T-cell (primary cell): ENCODE data around the gene SLCO3A1. TPM values are rescaled to one million over a fixed set of nuclear protein-coding genes. Genes with fewer than 3 reads are reported as not detected.

Experiments
- ATAC-seq, 4 experiments: fragments of 200-7000 bp in 3 of 4; fragments of 150-1000 bp in 1 of 4; cut with Tn5 transposase; replicated peaks in 1 of 4; 1 replicate in 3 of 4; 2 replicates in 1 of 4; pipeline ENCODE4 v1.10.0; 2021; ENCODE audit warnings: moderate library complexity in 3 of 4, mild to moderate bottlenecking in 2 of 4, moderate number of reproducible peaks in 1 of 4
- CTCF ChIA-PET, 2 donors: fragments of 300-600 bp; sonication (Branson Sonifier 250); formaldehyde crosslinking; loops; one replicate each; lab custom pipeline; 2022; ENCODE audit warnings: antibody characterized with exemption in 2 of 2; lab: Charles Lee
- POLR2A ChIA-PET, 2 donors: fragments of 300-600 bp; sonication (Branson Sonifier 250); formaldehyde crosslinking; loops; one replicate each; lab custom pipeline; 2022; ENCODE audit warnings: antibody characterized with exemption in 2 of 2; lab: Charles Lee
- DNase-seq, 35 experiments: peaks; one replicate each; pipeline versions ENCODE4 v3.0.0 to v3.0.0-alpha.2; 2013 to 2023
- H3K27ac ChIP-seq: one replicate; pipeline ENCODE4 v1.5.1; 2013; ENCODE audit warnings: low read length
- H3K27me3 ChIP-seq, 2 experiments: replicated peaks in 1 of 2; 1 replicate in 1 of 2; 2 replicates in 1 of 2; pipeline versions ENCODE4 v1.6.1 to v1.7.0; 2013; ENCODE audit warnings: low read length in 1 of 2, mixed read lengths in 1 of 2; ENCODE audit not compliant: control insufficient read depth in 2 of 2, insufficient read depth in 2 of 2; ENCODE audit errors: extremely low read depth in 1 of 2
- H3K36me3 ChIP-seq, 2 donors: 1 replicate in 1 of 2; 2 replicates in 1 of 2; pipeline versions ENCODE4 v1.6.1 to v1.7.0; 2013; ENCODE audit warnings: low read length in 1 of 2; ENCODE audit not compliant: control insufficient read depth in 2 of 2, insufficient read depth in 1 of 2; ENCODE audit errors: extremely low read depth in 1 of 2
- H3K4me1 ChIP-seq, 2 experiments: 1 replicate in 1 of 2; 2 replicates in 1 of 2; pipeline versions ENCODE4 v1.6.1 to v1.7.0; 2013; ENCODE audit warnings: low read length in 2 of 2, mixed read lengths in 1 of 2; ENCODE audit not compliant: insufficient read depth in 2 of 2, control insufficient read depth in 1 of 2; ENCODE audit errors: extremely low read depth in 1 of 2
- H3K4me3 ChIP-seq, 2 donors: 1 replicate in 1 of 2; 2 replicates in 1 of 2; pipeline versions ENCODE4 v1.5.1 to v1.7.0; 2013; ENCODE audit warnings: mild to moderate bottlenecking in 2 of 2, low read length in 1 of 2, moderate library complexity in 1 of 2; ENCODE audit not compliant: control insufficient read depth in 1 of 2; ENCODE audit errors: extremely low read depth in 1 of 2
- H3K9me3 ChIP-seq: 2 replicates; pipeline ENCODE4 v1.7.0; 2013
- H3K27ac Mint-ChIP-seq, 2 donors: one replicate each; pipeline ENCODE4 v1.8.0; 2020 to 2021; ENCODE audit warnings: mild to moderate bottlenecking in 2 of 2, mixed read lengths in 2 of 2
- H3K27me3 Mint-ChIP-seq, 2 donors: one replicate each; pipeline ENCODE4 v1.8.0; 2021 to 2022; ENCODE audit warnings: mixed read lengths in 2 of 2
- H3K36me3 Mint-ChIP-seq: one replicate; pipeline ENCODE4 v1.8.0; 2021; ENCODE audit warnings: mixed read lengths
- H3K4me1 Mint-ChIP-seq, 3 donors: one replicate each; pipeline ENCODE4 v1.8.0; 2020 to 2022; ENCODE audit warnings: mixed read lengths in 3 of 3, mild to moderate bottlenecking in 1 of 3
- H3K4me3 Mint-ChIP-seq, 3 donors: one replicate each; pipeline ENCODE4 v1.8.0; 2020 to 2022; ENCODE audit warnings: mild to moderate bottlenecking in 3 of 3, mixed read lengths in 3 of 3, moderate library complexity in 3 of 3
- H3K9me3 Mint-ChIP-seq, 3 donors: one replicate each; pipeline ENCODE4 v1.8.0; 2020 to 2022; ENCODE audit warnings: mixed read lengths in 3 of 3
- WGBS: methylation state at CpG from one replicate; pipeline ENCODE4 v1.1.5; 2013; ENCODE audit warnings: missing lambda C conversion rate; ENCODE audit not compliant: insufficient coverage; 5-methylcytosine and 5-hydroxymethylcytosine counted together
- total RNA-seq, 35 experiments: library from RNA in 6 of 35; stranded (reverse) in 6 of 35; fragments of 120-200 nt in 1 of 35; gene quantifications; one replicate each; pipeline versions ENCODE4 v1.2.1 to v1.2.4 and lab custom pipeline; 2013 to 2026

Gene SLCO3A1
- total RNA-seq, 5 donors from 2014 or later (not counting 1 experiment from before 2014, with no cell fraction given): 26.2 to 52.2 (median 38.7) TPM

GRCh38 chr15:91879158-91879557 lies 25.6 kb downstream of the SLCO3A1 start:
- Mint-ChIP-seq H3K4me3 (no peak overlapping the region), H3K9me3 (peaks cover 0 to 6% (median 0%) of the 10 kb centered on the region in 3 donors), H3K4me1 (peaks cover 39 to 58% (median 45%) of the 10 kb centered on the region in 3 donors), H3K36me3 (peaks cover 56% of the 10 kb centered on the region), H3K27ac (no peak overlapping the region), H3K27me3 (no peaks in the 10 kb centered on the region)
- Histone ChIP-seq H3K4me3 (no peak overlapping the region), H3K27ac (no peak overlapping the region), H3K36me3 (peaks cover 0 to 6% of the 10 kb centered on the region in 2 donors), H3K9me3 (no peaks in the 10 kb centered on the region), H3K4me1 (no peaks in the 10 kb centered on the region), H3K27me3 (no peaks in the 10 kb centered on the region)
- CTCF ChIA-PET: interaction anchor here in 1 of 2 donors (0.6 to 0.9 kb wide), 2 partner anchors 27 to 28 kb away, joined by 3 read pairs; no protein-coding TSS in a partner anchor
- DNase-seq: no peak
- POLR2A ChIA-PET: interaction anchor here in 1 of 2 donors (0.6 kb wide), 1 partner anchor 586 kb away, joined by 3 read pairs; no protein-coding TSS in a partner anchor
- no peak for ATAC-seq
- WGBS: no CpG with 5 or more reads among the region's 2 CpGs

GRCh38 chr15:91880373-91880772 lies 26.9 kb downstream of the SLCO3A1 start:
- H3K36me3 Mint-ChIP-seq: peaks cover 48% of the 10 kb centered on the region
- H3K9me3 ChIP-seq: no peaks in the 10 kb centered on the region
- H3K27ac Mint-ChIP-seq: peak overlapping the region in 1 of 2 donors; percentile 19
- ChIA-PET POLR2A (no interaction called here), CTCF (no interaction called here)
- no peaks in the 10 kb centered on the region for H3K4me1 ChIP-seq
- peaks cover 0 to 6% of the 10 kb centered on the region in 2 donors for H3K36me3 ChIP-seq
- H3K27me3 Mint-ChIP-seq: no peaks in the 10 kb centered on the region
- H3K9me3 Mint-ChIP-seq: peaks cover 0 to 6% (median 0%) of the 10 kb centered on the region in 3 donors
- DNase-seq: no peak
- no peak overlapping the region for H3K4me3 Mint-ChIP-seq
- no peak overlapping the region for H3K27ac ChIP-seq
- peaks cover 33 to 48% (median 36%) of the 10 kb centered on the region in 3 donors for H3K4me1 Mint-ChIP-seq
- no peak overlapping the region for H3K4me3 ChIP-seq
- no CpG with 5 or more reads among the region's 3 CpGs for WGBS
- no peak for ATAC-seq
- no peaks in the 10 kb centered on the region for H3K27me3 ChIP-seq

GRCh38 chr15:91881569-91882297 lies 28.2 kb downstream of the SLCO3A1 start:
- Mint-ChIP-seq H3K9me3 (peaks cover 0 to 6% (median 0%) of the 10 kb centered on the region in 3 donors), H3K27me3 (no peaks in the 10 kb centered on the region), H3K4me3 (no peak overlapping the region), H3K36me3 (peaks cover 46% of the 10 kb centered on the region), H3K27ac (no peak overlapping the region), H3K4me1 (peaks cover 38 to 56% (median 40%) of the 10 kb centered on the region in 3 donors)
- POLR2A ChIA-PET: no interaction called here
- ATAC-seq: no peak
- Histone ChIP-seq H3K4me1 (peaks cover 0 to 3% of the 10 kb centered on the region in 2 experiments), H3K27me3 (no peaks in the 10 kb centered on the region), H3K9me3 (no peaks in the 10 kb centered on the region), H3K36me3 (no peaks in the 10 kb centered on the region), H3K4me3 (no peak overlapping the region), H3K27ac (no peak overlapping the region)
- 96% methylated on average over 5 of the region's 9 CpGs for WGBS
- DNase-seq: no peak
- CTCF ChIA-PET: no interaction called here

GRCh38 chr15:91882858-91883586 lies 29.5 kb downstream of the SLCO3A1 start:
- 67% methylated on average over 3 of the region's 8 CpGs for WGBS
- H3K9me3 Mint-ChIP-seq: no peaks in the 10 kb centered on the region
- Histone ChIP-seq H3K27ac (no peak overlapping the region), H3K4me3 (no peak overlapping the region), H3K27me3 (no peaks in the 10 kb centered on the region), H3K36me3 (no peaks in the 10 kb centered on the region), H3K9me3 (no peaks in the 10 kb centered on the region), H3K4me1 (peaks cover 0 to 10% of the 10 kb centered on the region in 2 experiments)
- H3K27me3 Mint-ChIP-seq: no peaks in the 10 kb centered on the region
- POLR2A ChIA-PET: no interaction called here
- CTCF ChIA-PET: no interaction called here
- peaks cover 34% of the 10 kb centered on the region for H3K36me3 Mint-ChIP-seq
- no peak overlapping the region for H3K27ac Mint-ChIP-seq
- ATAC-seq: no peak
- H3K4me3 Mint-ChIP-seq: no peak overlapping the region
- H3K4me1 Mint-ChIP-seq: peaks cover 48 to 63% (median 50%) of the 10 kb centered on the region in 3 donors
- DNase-seq: no peak

GRCh38 chr15:91884606-91885005 lies 31.1 kb downstream of the SLCO3A1 start:
- Mint-ChIP-seq H3K36me3 (peaks cover 27% of the 10 kb centered on the region), H3K4me3 (no peak overlapping the region), H3K27ac (no peak overlapping the region), H3K9me3 (no peaks in the 10 kb centered on the region), H3K27me3 (no peaks in the 10 kb centered on the region), H3K4me1 (peaks cover 45 to 63% (median 51%) of the 10 kb centered on the region in 3 donors)
- no peaks in the 10 kb centered on the region for H3K36me3 ChIP-seq
- POLR2A ChIA-PET: no interaction called here
- no peak overlapping the region for H3K27ac ChIP-seq
- DNase-seq: no peak
- ATAC-seq: no peak
- no peaks in the 10 kb centered on the region for H3K9me3 ChIP-seq
- no peak overlapping the region for H3K4me3 ChIP-seq
- CTCF ChIA-PET: no interaction called here
- 83% methylated on average over 2 of the region's 3 CpGs for WGBS
- no peaks in the 10 kb centered on the region for H3K27me3 ChIP-seq
- peaks cover 0 to 10% of the 10 kb centered on the region in 2 experiments for H3K4me1 ChIP-seq

GRCh38 chr15:91885054-91885453 lies 31.5 kb downstream of the SLCO3A1 start:
- Histone ChIP-seq H3K4me3 (no peak overlapping the region), H3K27ac (no peak overlapping the region), H3K36me3 (no peaks in the 10 kb centered on the region), H3K4me1 (peaks cover 0 to 10% of the 10 kb centered on the region in 2 experiments), H3K27me3 (no peaks in the 10 kb centered on the region), H3K9me3 (no peaks in the 10 kb centered on the region)
- Mint-ChIP-seq H3K4me3 (no peak overlapping the region), H3K4me1 (peaks cover 43 to 62% (median 47%) of the 10 kb centered on the region in 3 donors), H3K27me3 (no peaks in the 10 kb centered on the region), H3K9me3 (no peaks in the 10 kb centered on the region), H3K27ac (no peak overlapping the region), H3K36me3 (peaks cover 24% of the 10 kb centered on the region)
- no peak for ATAC-seq
- ChIA-PET POLR2A (no interaction called here), CTCF (interaction anchor here in 1 of 2 donors (0.9 kb wide), 1 partner anchor 36 kb away, joined by 3 read pairs; no protein-coding TSS in a partner anchor)
- DNase-seq: no peak
- WGBS: 98% methylated on average over 5 of the region's 7 CpGs
